HEK293T (cell line): ENCODE results near the gene GLYATL3.

Source experiments
- CTCF ChIA-PET: fragments of 350-600 bp; formaldehyde crosslinking; extraction: SDS; loops from one replicate; lab custom pipeline; 2021; ENCODE audit warnings: antibody characterized with exemption, inconsistent platforms; lab: Yijun Ruan, JAX
- POLR2A ChIA-PET: fragments of 350-600 bp; formaldehyde crosslinking; extraction: SDS; loops from one replicate; lab custom pipeline; 2020; ENCODE audit warnings: antibody characterized with exemption, inconsistent platforms; lab: Yijun Ruan, JAX
- DNase-seq: peaks from one replicate; pipeline ENCODE4 v3.0.0; 2012; ENCODE audit warnings: mixed read lengths; ENCODE audit errors: extremely low spot score
- ARNT ChIP-seq: fragments of 450-650 bp; IDR thresholded peaks from 2 replicates; pipeline ENCODE4 v1.6.1; 2017; ENCODE audit warnings: mild to moderate bottlenecking
- BHLHE40 ChIP-seq: fragments of 450-650 bp; IDR thresholded peaks from 2 replicates; pipeline ENCODE4 v1.6.1; 2016; ENCODE audit warnings: mild to moderate bottlenecking, moderate library complexity, borderline replicate concordance
- CTBP1 ChIP-seq: fragments of 450-650 bp; IDR thresholded peaks from 2 replicates; pipeline ENCODE4 v1.6.1; 2016; ENCODE audit warnings: borderline replicate concordance
- ELF4 ChIP-seq: fragments of 450-650 bp; IDR thresholded peaks from 2 replicates; pipeline ENCODE4 v1.6.1; 2017; ENCODE audit warnings: antibody characterized with exemption
- FOXA1 ChIP-seq: fragments of 450-650 bp; IDR thresholded peaks from 2 replicates; pipeline ENCODE4 v1.6.1; 2016; ENCODE audit warnings: mild to moderate bottlenecking
- FOXK2 ChIP-seq: fragments of 450-650 bp; IDR thresholded peaks from 2 replicates; pipeline ENCODE4 v1.6.1; 2016; ENCODE audit warnings: mild to moderate bottlenecking
- FOXM1 ChIP-seq: fragments of 450-650 bp; IDR thresholded peaks from 2 replicates; pipeline ENCODE4 v1.6.1; 2017; ENCODE audit warnings: mild to moderate bottlenecking, borderline replicate concordance
- HDGF ChIP-seq: fragments of 450-650 bp; IDR thresholded peaks from 2 replicates; pipeline ENCODE4 v1.6.1; 2017; ENCODE audit warnings: antibody characterized with exemption, borderline replicate concordance
- L3MBTL2 ChIP-seq: fragments of 450-650 bp; conservative IDR thresholded peaks from 2 replicates; pipeline ENCODE4 v1.6.1; 2016; ENCODE audit warnings: mild to moderate bottlenecking
- LEF1 ChIP-seq: fragments of 450-650 bp; IDR thresholded peaks from 2 replicates; pipeline ENCODE4 v1.6.1; 2017; ENCODE audit warnings: mild to moderate bottlenecking, borderline replicate concordance
- NFRKB ChIP-seq: fragments of 450-650 bp; IDR thresholded peaks from 2 replicates; pipeline ENCODE4 v1.6.1; 2016; ENCODE audit warnings: mild to moderate bottlenecking, moderate library complexity
- PKNOX1 ChIP-seq: fragments of 450-650 bp; IDR thresholded peaks from 2 replicates; pipeline ENCODE4 v1.6.1; 2016
- SP1 ChIP-seq: fragments of 450-650 bp; IDR thresholded peaks from 2 replicates; pipeline ENCODE4 v1.6.1; 2017
- SUZ12 ChIP-seq: fragments of 450-650 bp; IDR thresholded peaks from 2 replicates; pipeline ENCODE4 v1.6.1; 2016; ENCODE audit warnings: mild to moderate bottlenecking
- TARDBP ChIP-seq: fragments of 450-650 bp; IDR thresholded peaks from 2 replicates; pipeline ENCODE4 v1.6.1; 2016
- ZNF384 ChIP-seq: fragments of 450-650 bp; IDR thresholded peaks from 2 replicates; pipeline ENCODE4 v1.6.1; 2016

The GLYATL3 gene

GRCh38 chr6:49522710-49523593 is 23.2 kb downstream of the GLYATL3 start:
- ChIA-PET CTCF (no interaction called here), POLR2A (no interaction called here)
- no peak for DNase-seq
- no peak for TF ChIP-seq ELF4
- no peak for TF ChIP-seq PKNOX1
- no peak for TF ChIP-seq ARNT
- TF ChIP-seq FOXM1 = no peak
- TF ChIP-seq FOXA1 = no peak
- no peak for TF ChIP-seq CTBP1
- TF ChIP-seq LEF1 = no peak
- TF ChIP-seq SP1 = no peak
- no peak for TF ChIP-seq TARDBP
- TF ChIP-seq ZNF384 = no peak
- no peak for TF ChIP-seq HDGF

GRCh38 chr6:49523901-49524300 is 24.2 kb downstream of the GLYATL3 start:
- TF ChIP-seq LEF1 (no peak), ELF4 (no peak), L3MBTL2 (no peak), CTBP1 (no peak), TARDBP (no peak), NFRKB (no peak), FOXA1 (no peak), ZNF384 (no peak), FOXK2 (no peak), HDGF (no peak), BHLHE40 (no peak), SUZ12 (no peak), PKNOX1 (no peak)
- ChIA-PET CTCF (no interaction called here), POLR2A (no interaction called here)
- no peak for DNase-seq

GRCh38 chr6:49524541-49524940 is 24.8 kb downstream of the GLYATL3 start:
- DNase-seq = no peak
- CTCF ChIA-PET = no interaction called here
- TF ChIP-seq TARDBP (no peak), L3MBTL2 (no peak)
- POLR2A ChIA-PET = no interaction called here

- no peak for TF ChIP-seq L3MBTL2
- no peak for TF ChIP-seq ELF4
- no peak for TF ChIP-seq FOXK2
- TF ChIP-seq HDGF = no peak
- no peak for TF ChIP-seq PKNOX1
- no peak for TF ChIP-seq SUZ12
- no peak for TF ChIP-seq BHLHE40
- TF ChIP-seq ZNF384 = no peak
- TF ChIP-seq SP1 = no peak
- no peak for DNase-seq
- POLR2A ChIA-PET = no interaction called here
- CTCF ChIA-PET = interaction anchor here (1.6 kb wide), 1 partner anchor 80 kb away, joined by 3 read pairs; no protein-coding TSS in a partner anchor
Measured at GRCh38 chr6:49526598-49526997, 26.9 kb downstream of the GLYATL3 start.

- POLR2A ChIA-PET = no interaction called here
Measured at GRCh38 chr6:49527320-49527719, 27.6 kb downstream of the GLYATL3 start.

GRCh38 chr6:49528571-49528970 is 28.8 kb downstream of the GLYATL3 start:
- ChIA-PET CTCF (no interaction called here), POLR2A (no interaction called here)

More at GRCh38 chr6:49527320-49527719, 27.6 kb downstream of the GLYATL3 start:
- no peak for TF ChIP-seq LEF1
- no peak for TF ChIP-seq SP1
- TF ChIP-seq SUZ12 = no peak
- DNase-seq = no peak
- CTCF ChIA-PET = no interaction called here

More at GRCh38 chr6:49528571-49528970, 28.8 kb downstream of the GLYATL3 start:
- DNase-seq = no peak
- TF ChIP-seq HDGF (no peak), TARDBP (no peak), CTBP1 (no peak), SUZ12 (no peak), BHLHE40 (no peak), ELF4 (no peak), FOXM1 (no peak)
